Large intestine (tissue), 12 donors: ENCODE results near the gene LGALS4. TPM values are rescaled to one million over a fixed set of nuclear protein-coding genes. Genes with fewer than 3 reads are reported as not detected.
"Not testable (repeated sequence)": the region's sequence is repeated elsewhere in the genome, so short reads cannot be mapped to it uniquely, and the experiment has no call there.

Source experiments
- DNase-seq, 2 donors: peaks; one replicate each; pipeline versions ENCODE4 v3.0.0 to v3.0.0-alpha.2; 2013
- H3K27ac ChIP-seq: one replicate; pipeline ENCODE4 v1.5.1; 2013; ENCODE audit warnings: low read length
- H3K27me3 ChIP-seq: 2 replicates; pipeline ENCODE4 v1.6.1; 2013; ENCODE audit warnings: low read length; ENCODE audit not compliant: control insufficient read depth, insufficient read depth
- H3K36me3 ChIP-seq: 2 replicates; pipeline ENCODE4 v1.6.1; 2013; ENCODE audit warnings: low read length; ENCODE audit not compliant: control insufficient read depth, insufficient read depth
- H3K4me1 ChIP-seq: one replicate; pipeline ENCODE4 v1.6.1; 2013; ENCODE audit warnings: low read length; ENCODE audit not compliant: control insufficient read depth, insufficient read depth
- H3K4me3 ChIP-seq: one replicate; pipeline ENCODE4 v1.5.1; 2013; ENCODE audit warnings: low read length
- H3K9me3 ChIP-seq: one replicate; pipeline ENCODE4 v1.6.1; 2013; ENCODE audit warnings: mild to moderate bottlenecking, low read depth, low read length, moderate library complexity; ENCODE audit not compliant: control insufficient read depth
- WGBS: methylation state at CpG from one replicate; pipeline ENCODE4 v1.1.5; 2013; ENCODE audit warnings: low lambda C conversion rate; ENCODE audit not compliant: insufficient coverage; 5-methylcytosine and 5-hydroxymethylcytosine counted together
- long read RNA-seq, 11 donors: transcript quantifications; one replicate each; lab custom pipeline, GENCODE V29; 2026
- polyA plus RNA-seq: library from polyadenylated mRNA; unstranded; fragments of 120-200 nt; gene quantifications from one replicate; pipeline ENCODE4 v1.2.1, GENCODE V29; 2013

LGALS4 gene, protein sequence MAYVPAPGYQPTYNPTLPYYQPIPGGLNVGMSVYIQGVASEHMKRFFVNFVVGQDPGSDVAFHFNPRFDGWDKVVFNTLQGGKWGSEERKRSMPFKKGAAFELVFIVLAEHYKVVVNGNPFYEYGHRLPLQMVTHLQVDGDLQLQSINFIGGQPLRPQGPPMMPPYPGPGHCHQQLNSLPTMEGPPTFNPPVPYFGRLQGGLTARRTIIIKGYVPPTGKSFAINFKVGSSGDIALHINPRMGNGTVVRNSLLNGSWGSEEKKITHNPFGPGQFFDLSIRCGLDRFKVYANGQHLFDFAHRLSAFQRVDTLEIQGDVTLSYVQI
- polyA plus RNA-seq = 680 TPM
- long read RNA-seq, donor 1, transcript LGALS4-201 (10 exons, 1,535 nt) = major isoform, 150 of 312 reads
- long read RNA-seq, donor 1, partial matches to known transcripts = 106 of 312 reads
- long read RNA-seq, donor 1, other reads (novel, unspliced or antisense) = 50 of 312 reads
- long read RNA-seq, donor 2, transcript LGALS4-201 (10 exons, 1,535 nt) = major isoform, 280 of 614 reads
- long read RNA-seq, donor 2, transcript LGALS4-205 (4 exons, 413 nt) = minor isoform, 8 of 614 reads
- long read RNA-seq, donor 2, partial matches to known transcripts = 240 of 614 reads
- long read RNA-seq, donor 2, other reads (novel, unspliced or antisense) = 81 of 614 reads
- long read RNA-seq, donor 3 = 0 reads
- long read RNA-seq, donor 4, transcript LGALS4-201 (10 exons, 1,535 nt) = major isoform, 48 of 74 reads
- long read RNA-seq, donor 4, transcript LGALS4-205 (4 exons, 413 nt) = minor isoform, 5 of 74 reads
- long read RNA-seq, donor 4, partial matches to known transcripts = 20 of 74 reads
- long read RNA-seq, donor 4, other reads (novel, unspliced or antisense) = 0 of 74 reads
- long read RNA-seq, donor 5, transcript LGALS4-201 (10 exons, 1,535 nt) = major isoform, 165 of 262 reads
- long read RNA-seq, donor 5, partial matches to known transcripts = 66 of 262 reads
- long read RNA-seq, donor 5, other reads (novel, unspliced or antisense) = 25 of 262 reads
- long read RNA-seq, donor 6, transcript LGALS4-205 (4 exons, 413 nt) = minor isoform, 6 of 274 reads
- long read RNA-seq, donor 6, transcript LGALS4-201 (10 exons, 1,535 nt) = major isoform, 137 of 274 reads
- long read RNA-seq, donor 6, partial matches to known transcripts = 88 of 274 reads
- long read RNA-seq, donor 6, other reads (novel, unspliced or antisense) = 38 of 274 reads
- long read RNA-seq, donor 7, transcript LGALS4-205 (4 exons, 413 nt) = minor isoform, 14 of 430 reads
- long read RNA-seq, donor 7, transcript LGALS4-201 (10 exons, 1,535 nt) = major isoform, 201 of 430 reads
- long read RNA-seq, donor 7, partial matches to known transcripts = 156 of 430 reads
- long read RNA-seq, donor 7, other reads (novel, unspliced or antisense) = 56 of 430 reads
- long read RNA-seq, donor 8, transcript LGALS4-201 (10 exons, 1,535 nt) = major isoform, 322 of 647 reads
- long read RNA-seq, donor 8, transcript LGALS4-205 (4 exons, 413 nt) = minor isoform, 14 of 647 reads
- long read RNA-seq, donor 8, partial matches to known transcripts = 234 of 647 reads
- long read RNA-seq, donor 8, other reads (novel, unspliced or antisense) = 69 of 647 reads
- long read RNA-seq, donor 9, transcript LGALS4-203 (5 exons, 1,345 nt) = minor isoform, 7 of 411 reads
- long read RNA-seq, donor 9, transcript LGALS4-201 (10 exons, 1,535 nt) = major isoform, 229 of 411 reads
- long read RNA-seq, donor 9, transcript LGALS4-205 (4 exons, 413 nt) = minor isoform, 11 of 411 reads
- long read RNA-seq, donor 9, partial matches to known transcripts = 110 of 411 reads
- long read RNA-seq, donor 9, other reads (novel, unspliced or antisense) = 48 of 411 reads
- long read RNA-seq, donor 10, transcript LGALS4-201 (10 exons, 1,535 nt) = major isoform, 116 of 230 reads
- long read RNA-seq, donor 10, partial matches to known transcripts = 87 of 230 reads
- long read RNA-seq, donor 10, other reads (novel, unspliced or antisense) = 23 of 230 reads
- long read RNA-seq, donor 11, transcript LGALS4-201 (10 exons, 1,535 nt) = major isoform, 154 of 282 reads
- long read RNA-seq, donor 11, transcript LGALS4-205 (4 exons, 413 nt) = minor isoform, 5 of 282 reads
- long read RNA-seq, donor 11, partial matches to known transcripts = 66 of 282 reads
- long read RNA-seq, donor 11, other reads (novel, unspliced or antisense) = 54 of 282 reads

DNA sequence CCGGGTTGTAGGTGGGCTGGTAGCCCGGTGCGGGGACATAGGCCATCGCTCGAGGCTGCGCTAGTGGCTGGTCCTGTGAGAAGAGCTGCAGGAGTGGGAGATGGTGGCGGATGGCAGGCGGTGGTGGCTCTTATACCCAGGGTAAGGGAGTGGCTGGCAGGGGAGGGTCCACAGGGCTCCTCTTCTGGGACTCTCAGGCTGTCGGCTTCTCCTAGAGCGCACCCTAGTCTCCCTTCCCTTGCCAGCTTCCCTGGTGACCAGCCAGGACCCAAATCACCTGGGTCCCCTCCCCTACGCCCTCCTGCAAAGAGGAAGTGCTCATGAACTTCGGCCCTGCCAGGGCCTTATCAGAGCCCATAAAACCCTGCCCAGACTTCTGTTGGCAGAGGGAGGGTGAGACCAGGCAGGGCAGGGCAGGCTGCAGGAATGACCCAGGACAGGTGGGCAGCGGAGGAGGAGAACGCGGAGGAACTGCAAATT is at the start of gene LGALS4:
LGALS4 (minus strand) TSS at position 105 of the 480 bp plus-strand sequence; CDS start at position 46, 59 bp downstream.
- WGBS = no CpG with 5 or more reads among the region's 15 CpGs
- Histone ChIP-seq H3K9me3 (peaks cover 6% of the 10 kb centered on the region), H3K4me3 (peak within 1 kb of the TSS; percentile 68), H3K36me3 (peaks cover 34% of the 10 kb centered on the region), H3K27me3 (no peaks in the 10 kb centered on the region), H3K27ac (peak within 1 kb of the TSS; percentile 89), H3K4me1 (peaks cover 65% of the 10 kb centered on the region)
- DNase-seq = peak; percentile 91 to 97

DNA sequence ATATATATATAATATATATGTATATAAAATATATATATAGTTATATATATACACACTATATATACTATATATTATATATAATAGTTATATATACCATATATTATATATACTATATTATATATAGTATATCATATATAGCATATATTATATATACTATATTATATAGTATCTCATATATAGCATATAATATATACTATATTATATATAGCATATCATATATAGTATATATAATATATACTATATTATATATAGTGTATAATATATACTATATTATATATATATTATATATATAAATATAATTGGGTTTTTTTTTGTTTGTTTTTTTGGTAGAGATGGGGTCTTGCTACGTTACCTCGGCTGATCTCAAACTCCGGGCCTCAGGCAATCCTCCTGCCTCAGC is 48.6 kb upstream of the LGALS4 start:
- 100% methylated on average over 3 of the region's 3 CpGs for WGBS
- no peak overlapping the region for H3K4me3 ChIP-seq
- DNase-seq = no peak
- no peaks in the 10 kb centered on the region for H3K27me3 ChIP-seq
- no peak overlapping the region for H3K27ac ChIP-seq
- no peaks in the 10 kb centered on the region for H3K36me3 ChIP-seq
- H3K9me3 ChIP-seq = peaks cover 2% of the 10 kb centered on the region
- peaks cover 26% of the 10 kb centered on the region for H3K4me1 ChIP-seq

DNA sequence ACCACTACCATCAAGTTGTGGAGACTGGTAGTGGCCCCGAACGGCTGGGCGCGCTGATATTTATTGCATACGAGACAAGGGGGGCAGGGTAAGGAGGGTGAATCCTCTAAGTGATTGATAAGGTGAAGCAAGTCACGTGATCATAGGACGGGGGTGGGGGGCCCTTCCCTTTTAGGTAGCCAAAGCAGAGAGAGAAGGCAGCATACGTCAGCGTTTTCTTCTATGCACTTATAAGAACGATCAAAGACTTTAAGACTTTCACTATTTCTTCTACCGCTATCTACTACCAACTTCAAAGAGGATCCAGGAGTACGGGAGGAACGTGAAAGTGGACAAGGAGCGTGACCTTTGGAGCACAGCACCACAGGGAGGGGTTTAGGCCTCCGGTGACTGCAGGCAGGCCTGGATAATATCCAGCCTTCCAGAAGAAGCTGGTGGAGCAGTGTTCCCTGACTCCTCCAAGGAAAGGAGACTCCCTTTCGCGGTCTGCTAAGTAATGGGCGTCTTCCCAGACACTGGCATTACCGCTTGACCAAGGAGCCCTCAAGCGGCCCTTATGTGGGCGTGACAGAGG is 47.0 kb upstream of the LGALS4 start:
- not testable (repeated sequence) for H3K27me3 ChIP-seq, H3K4me3 ChIP-seq, H3K9me3 ChIP-seq, H3K36me3 ChIP-seq
- peak; percentile 77 to 86 for DNase-seq
- peak overlapping the region; percentile 16 for H3K27ac ChIP-seq
- H3K4me1 ChIP-seq = peaks cover 26% of the 10 kb centered on the region
- no CpG with 5 or more reads among the region's 21 CpGs for WGBS

DNA sequence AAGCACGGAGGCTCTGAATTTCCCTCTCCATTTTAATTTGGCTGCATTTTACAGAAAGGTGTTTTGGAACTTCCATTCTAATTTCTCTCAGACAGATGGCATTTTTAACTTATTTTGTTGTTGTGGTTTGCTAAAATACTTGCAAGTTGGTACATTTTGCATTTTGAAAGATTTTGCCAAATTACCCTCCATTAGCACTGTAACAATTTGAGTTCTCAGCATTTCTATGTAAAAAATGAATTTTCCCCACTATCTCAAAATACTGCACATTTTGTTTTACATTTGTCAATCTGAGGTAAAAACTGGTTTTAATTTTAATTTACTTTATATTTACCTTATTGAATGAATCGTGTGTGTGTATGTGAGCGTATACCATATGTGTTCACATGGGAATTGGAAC is 44.1 kb upstream of the LGALS4 start:
- H3K27ac ChIP-seq = peak overlapping the region; percentile 30

GRCh38 chr19:38855751-38856150 is 43.0 kb upstream of the LGALS4 start:
- not testable (repeated sequence) for H3K9me3 ChIP-seq, H3K27me3 ChIP-seq, H3K36me3 ChIP-seq, H3K4me3 ChIP-seq, H3K27ac ChIP-seq, DNase-seq
- WGBS = no CpG with 5 or more reads among the region's 37 CpGs
- H3K4me1 ChIP-seq = peaks cover 32% of the 10 kb centered on the region

More for the DNA sequence above, 44.1 kb upstream of the LGALS4 start:
- Histone ChIP-seq H3K27me3 (no peaks in the 10 kb centered on the region), H3K4me1 (peaks cover 24% of the 10 kb centered on the region), H3K4me3 (no peak overlapping the region), H3K36me3 (no peaks in the 10 kb centered on the region), H3K9me3 (peaks cover 10% of the 10 kb centered on the region)
- DNase-seq = no peak
- 94% methylated on average over 3 of the region's 3 CpGs for WGBS

- H3K27ac ChIP-seq, DNase-seq, H3K9me3 ChIP-seq, H3K27me3 ChIP-seq, H3K4me3 ChIP-seq, H3K36me3 ChIP-seq: not testable (repeated sequence)
- no CpG with 5 or more reads among the region's 3 CpGs for WGBS
- H3K4me1 ChIP-seq = peaks cover 32% of the 10 kb centered on the region
Observed at GRCh38 chr19:38854961-38855360, 42.2 kb upstream of the LGALS4 start.

GRCh38 chr19:38853214-38853613 is 40.5 kb upstream of the LGALS4 start:
- no peak overlapping the region for H3K27ac ChIP-seq
- H3K4me1 ChIP-seq = peaks cover 28% of the 10 kb centered on the region
- 100% methylated on average over 1 of the region's 17 CpGs for WGBS
- no peak overlapping the region for H3K4me3 ChIP-seq
- H3K36me3 ChIP-seq = peaks cover 2% of the 10 kb centered on the region
- no peak for DNase-seq
- peaks cover 10% of the 10 kb centered on the region for H3K9me3 ChIP-seq
- H3K27me3 ChIP-seq = no peaks in the 10 kb centered on the region

GRCh38 chr19:38852231-38853044 is 39.7 kb upstream of the LGALS4 start:
- Histone ChIP-seq H3K27ac (peak overlapping the region; percentile 86), H3K27me3 (no peaks in the 10 kb centered on the region), H3K9me3 (peaks cover 10% of the 10 kb centered on the region), H3K4me3 (peak overlapping the region; percentile 61), H3K4me1 (peaks cover 30% of the 10 kb centered on the region), H3K36me3 (peaks cover 7% of the 10 kb centered on the region)
- DNase-seq = peak in 1 of 2 donors; percentile 59
- WGBS = no CpG with 5 or more reads among the region's 52 CpGs
